ENCODE results near the gene B3GAT1. TPM values are rescaled to one million over a fixed set of nuclear protein-coding genes. Genes with fewer than 3 reads are reported as not detected.

Gene B3GAT1
- total and polyA plus RNA-seq, 2 of the 13 experiments (the other 11 are each of a cell fraction or from before 2014, with no cell fraction given): not detected

DNA sequence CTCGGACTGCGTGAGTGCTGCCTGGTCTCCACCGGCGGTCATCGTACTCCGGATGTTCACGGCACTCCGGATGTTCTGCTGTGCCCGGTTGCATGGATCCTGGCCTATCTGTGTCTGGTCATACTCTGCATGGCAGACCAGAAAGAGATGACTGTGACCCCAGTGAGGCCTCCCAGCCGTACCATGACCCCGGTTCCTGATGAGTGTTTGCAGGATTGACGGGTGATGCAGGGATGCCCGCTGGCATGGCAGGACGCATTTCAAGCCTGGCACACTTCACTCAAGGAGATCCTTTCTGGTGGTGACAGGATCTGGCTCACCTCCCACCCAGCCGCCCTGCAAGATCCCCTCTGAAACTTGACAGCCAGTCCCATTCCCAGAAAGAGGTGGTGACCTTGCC, 74.0 kb downstream of the B3GAT1 start (continued):
- TF ChIP-seq, protein P1, sequence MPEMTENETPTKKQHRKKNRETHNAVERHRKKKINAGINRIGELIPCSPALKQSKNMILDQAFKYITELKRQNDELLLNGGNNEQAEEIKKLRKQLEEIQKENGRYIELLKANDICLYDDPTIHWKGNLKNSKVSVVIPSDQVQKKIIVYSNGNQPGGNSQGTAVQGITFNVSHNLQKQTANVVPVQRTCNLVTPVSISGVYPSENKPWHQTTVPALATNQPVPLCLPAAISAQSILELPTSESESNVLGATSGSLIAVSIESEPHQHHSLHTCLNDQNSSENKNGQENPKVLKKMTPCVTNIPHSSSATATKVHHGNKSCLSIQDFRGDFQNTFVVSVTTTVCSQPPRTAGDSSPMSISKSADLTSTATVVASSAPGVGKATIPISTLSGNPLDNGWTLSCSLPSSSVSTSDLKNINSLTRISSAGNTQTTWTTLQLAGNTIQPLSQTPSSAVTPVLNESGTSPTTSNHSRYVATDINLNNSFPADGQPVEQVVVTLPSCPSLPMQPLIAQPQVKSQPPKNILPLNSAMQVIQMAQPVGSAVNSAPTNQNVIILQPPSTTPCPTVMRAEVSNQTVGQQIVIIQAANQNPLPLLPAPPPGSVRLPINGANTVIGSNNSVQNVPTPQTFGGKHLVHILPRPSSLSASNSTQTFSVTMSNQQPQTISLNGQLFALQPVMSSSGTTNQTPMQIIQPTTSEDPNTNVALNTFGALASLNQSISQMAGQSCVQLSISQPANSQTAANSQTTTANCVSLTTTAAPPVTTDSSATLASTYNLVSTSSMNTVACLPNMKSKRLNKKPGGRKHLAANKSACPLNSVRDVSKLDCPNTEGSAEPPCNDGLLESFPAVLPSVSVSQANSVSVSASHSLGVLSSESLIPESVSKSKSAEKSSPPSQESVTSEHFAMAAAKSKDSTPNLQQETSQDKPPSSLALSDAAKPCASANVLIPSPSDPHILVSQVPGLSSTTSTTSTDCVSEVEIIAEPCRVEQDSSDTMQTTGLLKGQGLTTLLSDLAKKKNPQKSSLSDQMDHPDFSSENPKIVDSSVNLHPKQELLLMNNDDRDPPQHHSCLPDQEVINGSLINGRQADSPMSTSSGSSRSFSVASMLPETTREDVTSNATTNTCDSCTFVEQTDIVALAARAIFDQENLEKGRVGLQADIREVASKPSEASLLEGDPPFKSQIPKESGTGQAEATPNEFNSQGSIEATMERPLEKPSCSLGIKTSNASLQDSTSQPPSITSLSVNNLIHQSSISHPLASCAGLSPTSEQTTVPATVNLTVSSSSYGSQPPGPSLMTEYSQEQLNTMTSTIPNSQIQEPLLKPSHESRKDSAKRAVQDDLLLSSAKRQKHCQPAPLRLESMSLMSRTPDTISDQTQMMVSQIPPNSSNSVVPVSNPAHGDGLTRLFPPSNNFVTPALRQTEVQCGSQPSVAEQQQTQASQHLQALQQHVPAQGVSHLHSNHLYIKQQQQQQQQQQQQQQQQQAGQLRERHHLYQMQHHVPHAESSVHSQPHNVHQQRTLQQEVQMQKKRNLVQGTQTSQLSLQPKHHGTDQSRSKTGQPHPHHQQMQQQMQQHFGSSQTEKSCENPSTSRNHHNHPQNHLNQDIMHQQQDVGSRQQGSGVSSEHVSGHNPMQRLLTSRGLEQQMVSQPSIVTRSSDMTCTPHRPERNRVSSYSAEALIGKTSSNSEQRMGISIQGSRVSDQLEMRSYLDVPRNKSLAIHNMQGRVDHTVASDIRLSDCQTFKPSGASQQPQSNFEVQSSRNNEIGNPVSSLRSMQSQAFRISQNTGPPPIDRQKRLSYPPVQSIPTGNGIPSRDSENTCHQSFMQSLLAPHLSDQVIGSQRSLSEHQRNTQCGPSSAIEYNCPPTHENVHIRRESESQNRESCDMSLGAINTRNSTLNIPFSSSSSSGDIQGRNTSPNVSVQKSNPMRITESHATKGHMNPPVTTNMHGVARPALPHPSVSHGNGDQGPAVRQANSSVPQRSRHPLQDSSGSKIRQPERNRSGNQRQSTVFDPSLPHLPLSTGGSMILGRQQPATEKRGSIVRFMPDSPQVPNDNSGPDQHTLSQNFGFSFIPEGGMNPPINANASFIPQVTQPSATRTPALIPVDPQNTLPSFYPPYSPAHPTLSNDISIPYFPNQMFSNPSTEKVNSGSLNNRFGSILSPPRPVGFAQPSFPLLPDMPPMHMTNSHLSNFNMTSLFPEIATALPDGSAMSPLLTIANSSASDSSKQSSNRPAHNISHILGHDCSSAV (CRISPR knock-in tag; IDR thresholded peaks at IDR 0.05; ENCODE audit: borderline replicate concordance): no peak
- TF ChIP-seq TEAD2 (CRISPR knock-in tag; IDR thresholded peaks at IDR 0.05) (no peak), NBN (conservative IDR thresholded peaks at IDR 0.05) (no peak), RCOR2 (CRISPR knock-in tag; IDR thresholded peaks at IDR 0.05) (no peak), HOXA3 (CRISPR knock-in tag; IDR thresholded peaks at IDR 0.05) (no peak), LRRFIP1 (CRISPR knock-in tag; conservative IDR thresholded peaks at IDR 0.05) (no peak), SOX13 (IDR thresholded peaks at IDR 0.05) (no peak), SOX13 (CRISPR knock-in tag; conservative IDR thresholded peaks at IDR 0.05 in 1 of 2, IDR thresholded peaks at IDR 0.05 in 1 of 2) (no peak), KLF9 (CRISPR knock-in tag; IDR thresholded peaks at IDR 0.05; ENCODE audit: low read depth) (no peak), CCAR2 (optimal IDR thresholded peaks at IDR 0.05; ENCODE audit: low read depth, low read length) (no peak), ZNF761 (CRISPR knock-in tag; conservative IDR thresholded peaks at IDR 0.05) (no peak)
